WERI-Rb-1 (cell line): ENCODE results near the gene LAIR1.

Experiments used
- DNase-seq: peaks from one replicate; pipeline ENCODE4 v3.0.0-alpha.2; 2020
- H3K27ac ChIP-seq: fragments of 250-450 bp; sonication (Bioruptor Pico); 2 replicates; pipeline ENCODE4 v1.5.1; 2020; ENCODE audit warnings: mild to moderate bottlenecking, moderate library complexity
- H3K27me3 ChIP-seq: fragments of 250-450 bp; sonication (Bioruptor Pico); 2 replicates; pipeline ENCODE4 v1.5.1; 2021; ENCODE audit warnings: mild to moderate bottlenecking, low read depth, moderate library complexity; ENCODE audit not compliant: insufficient read depth, severe bottlenecking
- H3K36me3 ChIP-seq: fragments of 250-450 bp; sonication (Bioruptor Pico); 2 replicates; pipeline ENCODE4 v1.5.1; 2020; ENCODE audit warnings: mild to moderate bottlenecking, moderate library complexity
- H3K4me3 ChIP-seq: 2 replicates; pipeline ENCODE4 v1.5.1; 2011; ENCODE audit warnings: low read depth, mild to moderate bottlenecking, control low read depth, low read length
- H3K9me3 ChIP-seq: fragments of 250-450 bp; sonication (Bioruptor Pico); 2 replicates; pipeline ENCODE4 v1.5.1; 2021; ENCODE audit warnings: mild to moderate bottlenecking, moderate library complexity; ENCODE audit not compliant: severe bottlenecking
- TF ChIP-seq, protein P1 (sequence below): IDR thresholded peaks from 2 replicates; pipeline ENCODE4 v1.5.1; 2011; ENCODE audit warnings: low read depth, mild to moderate bottlenecking, control low read depth, inconsistent platforms, low read length

Gene LAIR1

GRCh38 chr19:54364775-54365257 is at the start of gene LAIR1:
TSS of gene LAIR1 (minus strand) at chr19:54364931. CDS start at chr19:54364804, 127 bp downstream.
- H3K27me3 ChIP-seq: peaks cover 55% of the 10 kb centered on the region
- no peak for DNase-seq
- H3K4me3 ChIP-seq: no peak within 1 kb of the TSS
- no peaks in the 10 kb centered on the region for H3K36me3 ChIP-seq
- H3K9me3 ChIP-seq: no peaks in the 10 kb centered on the region
- no peak within 1 kb of the TSS for H3K27ac ChIP-seq
- TF ChIP-seq, protein P1, sequence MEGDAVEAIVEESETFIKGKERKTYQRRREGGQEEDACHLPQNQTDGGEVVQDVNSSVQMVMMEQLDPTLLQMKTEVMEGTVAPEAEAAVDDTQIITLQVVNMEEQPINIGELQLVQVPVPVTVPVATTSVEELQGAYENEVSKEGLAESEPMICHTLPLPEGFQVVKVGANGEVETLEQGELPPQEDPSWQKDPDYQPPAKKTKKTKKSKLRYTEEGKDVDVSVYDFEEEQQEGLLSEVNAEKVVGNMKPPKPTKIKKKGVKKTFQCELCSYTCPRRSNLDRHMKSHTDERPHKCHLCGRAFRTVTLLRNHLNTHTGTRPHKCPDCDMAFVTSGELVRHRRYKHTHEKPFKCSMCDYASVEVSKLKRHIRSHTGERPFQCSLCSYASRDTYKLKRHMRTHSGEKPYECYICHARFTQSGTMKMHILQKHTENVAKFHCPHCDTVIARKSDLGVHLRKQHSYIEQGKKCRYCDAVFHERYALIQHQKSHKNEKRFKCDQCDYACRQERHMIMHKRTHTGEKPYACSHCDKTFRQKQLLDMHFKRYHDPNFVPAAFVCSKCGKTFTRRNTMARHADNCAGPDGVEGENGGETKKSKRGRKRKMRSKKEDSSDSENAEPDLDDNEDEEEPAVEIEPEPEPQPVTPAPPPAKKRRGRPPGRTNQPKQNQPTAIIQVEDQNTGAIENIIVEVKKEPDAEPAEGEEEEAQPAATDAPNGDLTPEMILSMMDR: no peak

DNA sequence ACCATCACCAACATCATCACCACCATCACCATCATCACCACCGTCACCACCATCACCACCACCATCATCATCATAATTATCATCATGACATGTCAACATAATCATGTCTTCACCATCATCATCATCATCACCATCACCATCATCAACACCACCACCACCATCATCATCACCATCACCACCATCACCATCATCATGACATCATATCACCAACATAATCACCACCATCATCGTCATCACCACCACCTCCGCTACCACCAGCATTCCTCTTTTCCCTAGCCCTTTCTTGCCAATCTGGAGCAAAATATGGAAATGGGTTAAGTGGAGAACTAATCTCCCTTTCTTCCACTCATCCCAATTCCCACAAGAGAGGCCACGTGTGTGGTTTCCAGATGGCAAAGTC is 49.4 kb upstream of the LAIR1 start:
- no peak overlapping the region for H3K27ac ChIP-seq
- H3K9me3 ChIP-seq: no peaks in the 10 kb centered on the region
- TF ChIP-seq, protein P1: no peak
- H3K27me3 ChIP-seq: peaks cover 23% of the 10 kb centered on the region
- H3K36me3 ChIP-seq: no peaks in the 10 kb centered on the region
- H3K4me3 ChIP-seq: no peak overlapping the region
- no peak for DNase-seq

DNA sequence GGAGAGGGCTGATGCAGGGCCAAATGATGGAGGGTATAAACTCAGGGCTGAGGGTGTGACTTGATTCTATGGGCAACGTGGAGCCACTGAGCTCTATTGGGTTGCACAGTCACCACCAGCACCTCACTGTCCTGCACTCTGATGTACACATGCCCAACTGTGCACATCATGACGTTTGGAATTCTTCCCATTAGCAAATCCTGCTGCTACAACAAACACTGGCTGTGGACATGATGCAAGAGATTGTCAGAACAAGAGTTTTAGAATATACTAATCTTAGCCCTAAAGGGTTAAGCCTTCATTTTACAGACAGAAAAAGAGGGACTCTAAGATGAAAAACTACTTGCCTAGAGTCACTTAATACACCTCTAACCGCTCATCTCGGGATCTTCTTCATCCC is 48.1 kb upstream of the LAIR1 start:
- no peak overlapping the region for H3K4me3 ChIP-seq
- H3K27me3 ChIP-seq: peaks cover 23% of the 10 kb centered on the region
- TF ChIP-seq, protein P1: no peak
- H3K9me3 ChIP-seq: no peaks in the 10 kb centered on the region
- no peaks in the 10 kb centered on the region for H3K36me3 ChIP-seq
- no peak overlapping the region for H3K27ac ChIP-seq
- DNase-seq: no peak

GRCh38 chr19:54411033-54411432 is 46.3 kb upstream of the LAIR1 start:
- TF ChIP-seq, protein P1: no peak
- no peak overlapping the region for H3K4me3 ChIP-seq
- peaks cover 23% of the 10 kb centered on the region for H3K27me3 ChIP-seq
- no peaks in the 10 kb centered on the region for H3K36me3 ChIP-seq
- H3K27ac ChIP-seq: no peak overlapping the region
- DNase-seq: no peak
- H3K9me3 ChIP-seq: no peaks in the 10 kb centered on the region

DNA sequence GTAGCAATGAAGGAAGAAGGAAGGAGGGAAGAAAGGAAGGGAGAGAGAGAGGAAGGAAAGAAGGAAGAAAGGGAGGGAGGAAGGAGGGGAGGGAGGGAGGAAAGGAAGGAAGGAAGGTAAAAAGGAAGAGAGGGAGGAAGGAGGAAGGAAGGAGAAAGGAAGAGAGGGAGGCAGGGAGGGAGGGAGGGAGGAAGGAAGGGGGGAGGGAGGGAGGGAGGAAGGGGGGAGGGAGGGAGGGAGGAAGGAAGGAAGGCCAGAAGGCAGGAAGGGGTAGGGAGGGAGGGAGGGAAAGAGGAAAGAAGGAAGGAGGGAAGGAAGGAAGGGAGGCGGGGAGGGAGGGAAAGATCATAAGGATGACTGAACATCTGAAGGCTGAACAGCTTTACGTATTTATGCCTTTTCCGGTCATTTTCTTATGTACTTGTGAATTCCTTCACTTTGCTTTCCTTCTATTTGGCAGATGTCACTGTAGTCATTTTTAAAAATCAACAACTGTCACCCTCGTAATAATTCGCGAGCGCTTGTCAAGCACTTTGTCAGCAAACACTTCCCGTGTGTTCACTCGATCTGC is 43.8 kb upstream of the LAIR1 start:
- H3K27ac ChIP-seq: no peak overlapping the region
- no peaks in the 10 kb centered on the region for H3K9me3 ChIP-seq
- TF ChIP-seq, protein P1: no peak
- DNase-seq: no peak
- H3K36me3 ChIP-seq: no peaks in the 10 kb centered on the region
- peaks cover 11% of the 10 kb centered on the region for H3K27me3 ChIP-seq
- no peak overlapping the region for H3K4me3 ChIP-seq

GRCh38 chr19:54407780-54408179 is 43.0 kb upstream of the LAIR1 start:
- H3K27ac ChIP-seq: no peak overlapping the region
- H3K36me3 ChIP-seq: no peaks in the 10 kb centered on the region
- H3K27me3 ChIP-seq: peaks cover 11% of the 10 kb centered on the region
- no peak overlapping the region for H3K4me3 ChIP-seq
- TF ChIP-seq, protein P1: no peak
- no peak for DNase-seq
- no peaks in the 10 kb centered on the region for H3K9me3 ChIP-seq
